Measurements from ENCODE around the gene CHPT1.

The CHPT1 gene

DNA sequence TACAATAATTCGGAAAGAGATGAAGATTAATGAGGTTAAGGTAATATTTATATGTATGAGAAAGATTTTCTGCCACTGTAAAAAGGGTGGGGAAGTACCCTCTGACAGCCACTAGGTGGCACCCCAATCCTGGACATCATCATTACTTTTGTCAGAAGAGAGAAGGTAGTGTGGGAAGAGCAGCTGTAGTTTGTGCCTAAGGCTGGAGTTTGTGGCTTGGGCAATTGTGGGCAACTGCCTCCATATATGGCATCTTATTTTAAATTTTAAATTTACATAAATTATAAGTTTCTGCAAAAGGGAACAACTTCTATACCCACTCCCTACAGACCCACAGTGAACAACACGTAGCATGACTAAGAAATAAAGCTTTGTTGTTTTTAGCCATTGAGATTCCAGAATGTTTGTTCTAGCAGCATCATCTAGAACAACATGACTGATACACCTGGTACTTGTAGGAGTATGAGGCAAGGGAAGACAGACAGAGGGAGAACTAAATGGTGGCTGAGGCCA, 76.3 kb downstream of the CHPT1 start (continued):
- TF ChIP-seq, protein P1, sequence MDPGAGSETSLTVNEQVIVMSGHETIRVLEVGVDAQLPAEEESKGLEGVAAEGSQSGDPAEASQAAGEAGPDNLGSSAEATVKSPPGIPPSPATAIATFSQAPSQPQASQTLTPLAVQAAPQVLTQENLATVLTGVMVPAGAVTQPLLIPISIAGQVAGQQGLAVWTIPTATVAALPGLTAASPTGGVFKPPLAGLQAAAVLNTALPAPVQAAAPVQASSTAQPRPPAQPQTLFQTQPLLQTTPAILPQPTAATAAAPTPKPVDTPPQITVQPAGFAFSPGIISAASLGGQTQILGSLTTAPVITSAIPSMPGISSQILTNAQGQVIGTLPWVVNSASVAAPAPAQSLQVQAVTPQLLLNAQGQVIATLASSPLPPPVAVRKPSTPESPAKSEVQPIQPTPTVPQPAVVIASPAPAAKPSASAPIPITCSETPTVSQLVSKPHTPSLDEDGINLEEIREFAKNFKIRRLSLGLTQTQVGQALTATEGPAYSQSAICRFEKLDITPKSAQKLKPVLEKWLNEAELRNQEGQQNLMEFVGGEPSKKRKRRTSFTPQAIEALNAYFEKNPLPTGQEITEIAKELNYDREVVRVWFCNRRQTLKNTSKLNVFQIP (CRISPR knock-in tag; IDR thresholded peaks at IDR 0.05; ENCODE audit: borderline replicate concordance, low read depth) = no peak
- TF ChIP-seq, protein P2, sequence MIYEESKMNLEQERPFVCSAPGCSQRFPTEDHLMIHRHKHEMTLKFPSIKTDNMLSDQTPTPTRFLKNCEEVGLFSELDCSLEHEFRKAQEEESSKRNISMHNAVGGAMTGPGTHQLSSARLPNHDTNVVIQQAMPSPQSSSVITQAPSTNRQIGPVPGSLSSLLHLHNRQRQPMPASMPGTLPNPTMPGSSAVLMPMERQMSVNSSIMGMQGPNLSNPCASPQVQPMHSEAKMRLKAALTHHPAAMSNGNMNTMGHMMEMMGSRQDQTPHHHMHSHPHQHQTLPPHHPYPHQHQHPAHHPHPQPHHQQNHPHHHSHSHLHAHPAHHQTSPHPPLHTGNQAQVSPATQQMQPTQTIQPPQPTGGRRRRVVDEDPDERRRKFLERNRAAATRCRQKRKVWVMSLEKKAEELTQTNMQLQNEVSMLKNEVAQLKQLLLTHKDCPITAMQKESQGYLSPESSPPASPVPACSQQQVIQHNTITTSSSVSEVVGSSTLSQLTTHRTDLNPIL (CRISPR knock-in tag; IDR thresholded peaks at IDR 0.05; ENCODE audit: low read depth) = no peak

DNA sequence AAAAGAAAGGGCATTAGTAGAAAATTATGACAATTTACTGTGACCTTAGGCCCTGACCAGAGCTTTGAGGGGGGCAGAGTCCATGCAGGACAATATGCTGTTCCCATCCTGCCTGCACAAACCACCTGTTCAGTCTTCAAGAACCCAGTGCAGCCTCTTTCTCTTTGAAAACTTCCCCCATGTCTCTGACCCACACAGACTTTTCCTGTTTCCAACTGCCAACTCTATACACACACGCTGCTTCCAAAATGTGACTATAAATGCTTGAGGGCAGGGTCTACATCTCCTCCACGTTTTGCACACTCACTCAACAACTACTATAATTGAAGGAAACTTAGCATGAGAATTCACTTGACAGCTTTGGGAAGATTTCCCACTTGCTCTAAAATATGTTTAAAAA, 78.4 kb downstream of the CHPT1 start:
- TF ChIP-seq, protein P2 (CRISPR knock-in tag; IDR thresholded peaks at IDR 0.05; ENCODE audit: low read depth) = no peak
- TF ChIP-seq, protein P3, sequence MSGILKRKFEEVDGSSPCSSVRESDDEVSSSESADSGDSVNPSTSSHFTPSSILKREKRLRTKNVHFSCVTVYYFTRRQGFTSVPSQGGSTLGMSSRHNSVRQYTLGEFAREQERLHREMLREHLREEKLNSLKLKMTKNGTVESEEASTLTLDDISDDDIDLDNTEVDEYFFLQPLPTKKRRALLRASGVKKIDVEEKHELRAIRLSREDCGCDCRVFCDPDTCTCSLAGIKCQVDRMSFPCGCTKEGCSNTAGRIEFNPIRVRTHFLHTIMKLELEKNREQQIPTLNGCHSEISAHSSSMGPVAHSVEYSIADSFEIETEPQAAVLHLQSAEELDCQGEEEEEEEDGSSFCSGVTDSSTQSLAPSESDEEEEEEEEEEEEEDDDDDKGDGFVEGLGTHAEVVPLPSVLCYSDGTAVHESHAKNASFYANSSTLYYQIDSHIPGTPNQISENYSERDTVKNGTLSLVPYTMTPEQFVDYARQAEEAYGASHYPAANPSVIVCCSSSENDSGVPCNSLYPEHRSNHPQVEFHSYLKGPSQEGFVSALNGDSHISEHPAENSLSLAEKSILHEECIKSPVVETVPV (CRISPR knock-in tag; IDR thresholded peaks at IDR 0.05) = no peak
- no peak for ATAC-seq

DNA sequence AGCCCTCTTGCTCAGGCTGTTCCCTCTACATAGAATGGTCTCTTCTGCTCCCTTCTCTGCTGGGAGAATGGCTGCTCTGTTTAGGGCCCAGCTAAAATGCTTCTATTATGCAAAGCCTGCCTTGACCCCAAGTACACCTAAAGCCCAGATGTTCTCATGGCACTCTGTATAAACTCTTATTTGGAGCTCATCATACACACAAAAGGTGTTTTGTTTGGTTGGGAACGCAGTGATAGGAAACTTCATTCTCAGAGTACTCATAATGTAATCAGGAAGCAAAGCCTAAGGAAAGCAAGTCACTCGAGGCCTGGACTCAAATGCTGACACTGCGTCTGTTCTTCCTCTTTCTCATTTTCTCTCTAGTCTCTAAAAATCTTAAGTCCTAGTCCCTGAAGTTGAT, 80.0 kb downstream of the CHPT1 start:
- TF ChIP-seq ESRRG (CRISPR knock-in tag; IDR thresholded peaks at IDR 0.05) = no peak
- TF ChIP-seq ZNF565 (CRISPR knock-in tag; conservative IDR thresholded peaks at IDR 0.05; ENCODE audit: low read depth) = no peak
- TF ChIP-seq, protein P4, sequence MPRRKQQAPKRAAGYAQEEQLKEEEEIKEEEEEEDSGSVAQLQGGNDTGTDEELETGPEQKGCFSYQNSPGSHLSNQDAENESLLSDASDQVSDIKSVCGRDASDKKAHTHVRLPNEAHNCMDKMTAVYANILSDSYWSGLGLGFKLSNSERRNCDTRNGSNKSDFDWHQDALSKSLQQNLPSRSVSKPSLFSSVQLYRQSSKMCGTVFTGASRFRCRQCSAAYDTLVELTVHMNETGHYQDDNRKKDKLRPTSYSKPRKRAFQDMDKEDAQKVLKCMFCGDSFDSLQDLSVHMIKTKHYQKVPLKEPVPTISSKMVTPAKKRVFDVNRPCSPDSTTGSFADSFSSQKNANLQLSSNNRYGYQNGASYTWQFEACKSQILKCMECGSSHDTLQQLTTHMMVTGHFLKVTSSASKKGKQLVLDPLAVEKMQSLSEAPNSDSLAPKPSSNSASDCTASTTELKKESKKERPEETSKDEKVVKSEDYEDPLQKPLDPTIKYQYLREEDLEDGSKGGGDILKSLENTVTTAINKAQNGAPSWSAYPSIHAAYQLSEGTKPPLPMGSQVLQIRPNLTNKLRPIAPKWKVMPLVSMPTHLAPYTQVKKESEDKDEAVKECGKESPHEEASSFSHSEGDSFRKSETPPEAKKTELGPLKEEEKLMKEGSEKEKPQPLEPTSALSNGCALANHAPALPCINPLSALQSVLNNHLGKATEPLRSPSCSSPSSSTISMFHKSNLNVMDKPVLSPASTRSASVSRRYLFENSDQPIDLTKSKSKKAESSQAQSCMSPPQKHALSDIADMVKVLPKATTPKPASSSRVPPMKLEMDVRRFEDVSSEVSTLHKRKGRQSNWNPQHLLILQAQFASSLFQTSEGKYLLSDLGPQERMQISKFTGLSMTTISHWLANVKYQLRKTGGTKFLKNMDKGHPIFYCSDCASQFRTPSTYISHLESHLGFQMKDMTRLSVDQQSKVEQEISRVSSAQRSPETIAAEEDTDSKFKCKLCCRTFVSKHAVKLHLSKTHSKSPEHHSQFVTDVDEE (CRISPR knock-in tag; IDR thresholded peaks at IDR 0.05) = no peak
- no peak for TF ChIP-seq GLIS3 (CRISPR knock-in tag; IDR thresholded peaks at IDR 0.05)
- TF ChIP-seq, protein P2 (CRISPR knock-in tag; IDR thresholded peaks at IDR 0.05; ENCODE audit: low read depth) = no peak
- TF ChIP-seq ZFP3 (CRISPR knock-in tag; IDR thresholded peaks at IDR 0.05) = no peak
- TF ChIP-seq SNAI2 (CRISPR knock-in tag; IDR thresholded peaks at IDR 0.05) = no peak
- TF ChIP-seq, protein P1 (CRISPR knock-in tag; IDR thresholded peaks at IDR 0.05; ENCODE audit: borderline replicate concordance, low read depth) = no peak
- TF ChIP-seq ARNTL (CRISPR knock-in tag; IDR thresholded peaks at IDR 0.05; ENCODE audit: borderline replicate concordance, low read depth) = no peak
- no peak for TF ChIP-seq ZNF70 (CRISPR knock-in tag; IDR thresholded peaks at IDR 0.05)
- TF ChIP-seq TCF4 (CRISPR knock-in tag; IDR thresholded peaks at IDR 0.05; ENCODE audit: borderline replicate concordance) = no peak
- no peak for TF ChIP-seq PPARA (CRISPR knock-in tag; IDR thresholded peaks at IDR 0.05; ENCODE audit: borderline replicate concordance)
- TF ChIP-seq ZFP30 (CRISPR knock-in tag; IDR thresholded peaks at IDR 0.05) = no peak
- ATAC-seq = no peak

DNA sequence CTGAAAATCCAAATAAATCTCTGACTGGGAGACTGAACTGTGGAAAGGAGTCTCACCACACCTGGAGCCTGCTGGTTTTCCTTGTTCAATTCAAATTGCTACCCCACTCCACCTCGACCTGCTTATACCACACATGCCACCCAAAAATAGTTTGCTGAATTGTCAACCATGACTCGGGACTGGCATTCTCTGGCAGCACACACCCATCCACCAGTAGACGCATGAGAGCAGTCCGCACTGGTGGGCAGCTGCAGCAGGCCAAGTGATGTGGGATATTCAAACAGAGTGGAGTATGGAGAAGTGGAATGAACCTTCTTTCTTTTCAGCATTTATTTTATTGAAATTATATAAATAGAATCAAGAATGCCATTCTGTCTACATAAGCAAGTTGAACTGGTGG, 80.5 kb downstream of the CHPT1 start:
- no peak for ATAC-seq
- TF ChIP-seq TCF4 (CRISPR knock-in tag; IDR thresholded peaks at IDR 0.05; ENCODE audit: borderline replicate concordance) (no peak), SNAI2 (CRISPR knock-in tag; IDR thresholded peaks at IDR 0.05) (no peak), ZFP3 (CRISPR knock-in tag; IDR thresholded peaks at IDR 0.05) (no peak), ZC3H10 (CRISPR knock-in tag; IDR thresholded peaks at IDR 0.05) (no peak)
- TF ChIP-seq, protein P1 (CRISPR knock-in tag; IDR thresholded peaks at IDR 0.05; ENCODE audit: borderline replicate concordance, low read depth) = no peak
- TF ChIP-seq, protein P3 (CRISPR knock-in tag; IDR thresholded peaks at IDR 0.05) = no peak
